SK-N-SH (cell line): ENCODE data around the gene OTOS.

Source experiments
- EP300 ChIP-seq, 2 experiments: IDR thresholded peaks; 2 replicates each; pipeline versions ENCODE4 v1.4.0 to v1.6.1; 2012; ENCODE audit warnings: borderline replicate concordance in 1 of 2, low read depth in 1 of 2, low read length in 1 of 2
- FOXM1 ChIP-seq: IDR thresholded peaks from 2 replicates; pipeline ENCODE4 v1.4.0; 2012; ENCODE audit warnings: low read depth, mild to moderate bottlenecking
- POLR2AphosphoS5 ChIP-seq: IDR thresholded peaks from 2 replicates; pipeline ENCODE4 v1.6.1; 2012; ENCODE audit warnings: low read depth, low read length

- TF ChIP-seq FOXM1: no peak
- no peak for TF ChIP-seq EP300 (IDR thresholded peaks at IDR 0.05; ENCODE audit: borderline replicate concordance in 1 of 2, low read depth in 1 of 2, low read length in 1 of 2)
- no peak for TF ChIP-seq POLR2AphosphoS5
Measured at GRCh38 chr2:240157147-240157470, 16.7 kb upstream of the OTOS start.
